Mesenchymal stem cell (in vitro differentiated cells and primary cell): ENCODE measurements around the gene EZH2.

ENCODE experiments used
- DNase-seq: peaks from one replicate; pipeline ENCODE4 v3.0.0-alpha.2; 2013
- H2AFZ ChIP-seq: one replicate; pipeline ENCODE4 v1.6.1; 2013; ENCODE audit warnings: low read depth, mild to moderate bottlenecking, control low read depth, inconsistent platforms, low read length, moderate library complexity
- H2AK5ac ChIP-seq: 2 replicates; pipeline ENCODE4 v1.6.1; 2013; ENCODE audit warnings: low read length, moderate library complexity, mild to moderate bottlenecking, inconsistent platforms; ENCODE audit not compliant: severe bottlenecking
- H2BK120ac ChIP-seq: one replicate; pipeline ENCODE4 v1.6.1; 2013; ENCODE audit warnings: low read depth, mild to moderate bottlenecking, inconsistent platforms, low read length, moderate library complexity
- H2BK12ac ChIP-seq, 2 experiments: one replicate each; pipeline ENCODE4 v1.6.1; 2013; ENCODE audit warnings: inconsistent platforms in 2 of 2, low read length in 2 of 2, mild to moderate bottlenecking in 2 of 2, moderate library complexity in 2 of 2, control low read depth in 1 of 2
- H2BK15ac ChIP-seq: one replicate; pipeline ENCODE4 v1.6.1; 2013; ENCODE audit warnings: mild to moderate bottlenecking, low read depth, inconsistent platforms; ENCODE audit not compliant: poor library complexity, severe bottlenecking
- H2BK5ac ChIP-seq: 2 replicates; pipeline ENCODE4 v1.6.1; 2013; ENCODE audit warnings: low read depth, mild to moderate bottlenecking, low read length, control low read depth, inconsistent platforms; ENCODE audit not compliant: poor library complexity, severe bottlenecking
- H3K14ac ChIP-seq, 2 experiments: one replicate each; pipeline ENCODE4 v1.6.1; 2013; ENCODE audit warnings: inconsistent platforms in 2 of 2, low read length in 2 of 2, control low read depth in 1 of 2, mild to moderate bottlenecking in 1 of 2, moderate library complexity in 1 of 2
- H3K18ac ChIP-seq, 2 experiments: one replicate each; pipeline ENCODE4 v1.6.1; 2013; ENCODE audit warnings: inconsistent platforms in 2 of 2, low read length in 2 of 2, control low read depth in 1 of 2, low read depth in 1 of 2, mild to moderate bottlenecking in 1 of 2
- H3K23ac ChIP-seq, 2 experiments: one replicate each; pipeline ENCODE4 v1.6.1; 2013; ENCODE audit warnings: inconsistent platforms in 2 of 2, low read length in 2 of 2, mild to moderate bottlenecking in 2 of 2, moderate library complexity in 2 of 2, control low read depth in 1 of 2
- H3K27ac ChIP-seq: 2 replicates; pipeline ENCODE4 v1.5.1; 2013; ENCODE audit warnings: mild to moderate bottlenecking, moderate library complexity, low read length, control low read depth, inconsistent platforms; ENCODE audit not compliant: poor library complexity, severe bottlenecking
- H3K27me3 ChIP-seq, 2 experiments: 2 replicates each; pipeline versions ENCODE4 v1.6.1 to v1.7.0; 2013; ENCODE audit warnings: low read length in 2 of 2, mild to moderate bottlenecking in 2 of 2, moderate library complexity in 2 of 2, control low read depth in 1 of 2, inconsistent platforms in 1 of 2; ENCODE audit not compliant: control insufficient read depth in 1 of 2, insufficient read depth in 1 of 2
- H3K36me3 ChIP-seq, 2 experiments: 2 replicates each; pipeline versions ENCODE4 v1.6.1 to v1.7.0; 2013; ENCODE audit warnings: low read length in 2 of 2, control low read depth in 1 of 2, inconsistent platforms in 1 of 2, low read depth in 1 of 2, mild to moderate bottlenecking in 1 of 2; ENCODE audit not compliant: insufficient read depth in 2 of 2, control insufficient read depth in 1 of 2
- H3K4ac ChIP-seq, 2 experiments: one replicate each; pipeline ENCODE4 v1.6.1; 2013; ENCODE audit warnings: inconsistent platforms in 2 of 2, low read length in 2 of 2, mild to moderate bottlenecking in 2 of 2, moderate library complexity in 2 of 2, control low read depth in 1 of 2, low read depth in 1 of 2
- H3K4me1 ChIP-seq: 2 replicates; pipeline ENCODE4 v1.6.1; 2013; ENCODE audit warnings: low read depth, low read length, control low read depth; ENCODE audit not compliant: control insufficient read depth, insufficient read depth
- H3K4me2 ChIP-seq: 2 replicates; pipeline ENCODE4 v1.6.1; 2013; ENCODE audit warnings: low read length, mild to moderate bottlenecking, inconsistent platforms; ENCODE audit not compliant: poor library complexity, severe bottlenecking
- H3K4me3 ChIP-seq, 2 experiments: 2 replicates each; pipeline versions ENCODE4 v1.5.1 to v1.7.0; 2013; ENCODE audit warnings: low read length in 2 of 2, mild to moderate bottlenecking in 2 of 2, control low read depth in 1 of 2, low read depth in 1 of 2; ENCODE audit not compliant: insufficient read depth in 1 of 2
- H3K79me1 ChIP-seq: replicated peaks from 2 replicates; pipeline ENCODE4 v1.6.1; 2013; ENCODE audit warnings: mild to moderate bottlenecking, control low read depth, low read length, inconsistent platforms; ENCODE audit not compliant: poor library complexity, severe bottlenecking
- H3K9ac ChIP-seq: 2 replicates; pipeline ENCODE4 v1.7.0; 2013; ENCODE audit warnings: mild to moderate bottlenecking, low read length, moderate library complexity
- H3K9me3 ChIP-seq: 2 replicates; pipeline ENCODE4 v1.7.0; 2013; ENCODE audit warnings: mild to moderate bottlenecking, low read length; ENCODE audit not compliant: control insufficient read depth
- H4K8ac ChIP-seq: one replicate; pipeline ENCODE4 v1.6.1; 2013; ENCODE audit warnings: inconsistent platforms, mild to moderate bottlenecking, low read length, moderate library complexity
- H4K91ac ChIP-seq: one replicate; pipeline ENCODE4 v1.6.1; 2013; ENCODE audit warnings: mild to moderate bottlenecking, low read length, inconsistent platforms
- WGBS: methylation state at CpG from one replicate; pipeline ENCODE4 v1.1.7; 2013; ENCODE audit warnings: mixed read lengths; 5-methylcytosine and 5-hydroxymethylcytosine counted together

The EZH2 gene

GRCh38 chr7:148921189-148921588, 37.1 kb upstream of the EZH2 start:
- H4K8ac ChIP-seq = no peak overlapping the region
- peaks cover 1% of the 10 kb centered on the region for H3K4me1 ChIP-seq
- no peak overlapping the region for H2BK5ac ChIP-seq
- no peak overlapping the region for H2BK12ac ChIP-seq
- no peak overlapping the region for H3K4me2 ChIP-seq
- no peak overlapping the region for H3K23ac ChIP-seq
- 75% methylated on average over 5 of the region's 5 CpGs for WGBS
- H3K9me3 ChIP-seq = no peaks in the 10 kb centered on the region
- no peak overlapping the region for H4K91ac ChIP-seq
- no peak overlapping the region for H3K18ac ChIP-seq
- H3K9ac ChIP-seq = no peak overlapping the region
- no peaks in the 10 kb centered on the region for H3K79me1 ChIP-seq
- H2BK15ac ChIP-seq = no peak overlapping the region
- no peak for DNase-seq
- no peak overlapping the region for H3K14ac ChIP-seq
- H3K27ac ChIP-seq = no peak overlapping the region
- no peaks in the 10 kb centered on the region for H3K27me3 ChIP-seq
- no peak overlapping the region for H3K4me3 ChIP-seq
- H2AFZ ChIP-seq = no peak overlapping the region
- no peaks in the 10 kb centered on the region for H3K36me3 ChIP-seq
- H2AK5ac ChIP-seq = no peak overlapping the region
- H3K4ac ChIP-seq = no peak overlapping the region
- H2BK120ac ChIP-seq = no peak overlapping the region

GRCh38 chr7:148919859-148920258, 35.8 kb upstream of the EZH2 start:
- no peak overlapping the region for H3K4ac ChIP-seq
- H3K36me3 ChIP-seq = no peaks in the 10 kb centered on the region

GRCh38 chr7:148918058-148918596, 34.0 kb upstream of the EZH2 start:
- peaks cover 8% of the 10 kb centered on the region for H3K4me1 ChIP-seq
- no peak overlapping the region for H2BK12ac ChIP-seq
- no peaks in the 10 kb centered on the region for H3K79me1 ChIP-seq
- no peak overlapping the region for H2AK5ac ChIP-seq
- 87% methylated on average over 10 of the region's 10 CpGs for WGBS
- no peaks in the 10 kb centered on the region for H3K27me3 ChIP-seq
- H3K4me3 ChIP-seq = no peak overlapping the region
- no peak overlapping the region for H4K91ac ChIP-seq
- H3K4ac ChIP-seq = no peak overlapping the region
- H3K23ac ChIP-seq = no peak overlapping the region
- no peak overlapping the region for H2AFZ ChIP-seq
- no peak overlapping the region for H3K4me2 ChIP-seq
- no peaks in the 10 kb centered on the region for H3K9me3 ChIP-seq
- no peak for DNase-seq
- no peak overlapping the region for H3K9ac ChIP-seq
- H3K27ac ChIP-seq = no peak overlapping the region
- H3K18ac ChIP-seq = no peak overlapping the region
- no peak overlapping the region for H2BK120ac ChIP-seq
- no peak overlapping the region for H2BK15ac ChIP-seq
- no peaks in the 10 kb centered on the region for H3K36me3 ChIP-seq
- H2BK5ac ChIP-seq = no peak overlapping the region
- H3K14ac ChIP-seq = no peak overlapping the region
- no peak overlapping the region for H4K8ac ChIP-seq

More at GRCh38 chr7:148919859-148920258, 35.8 kb upstream of the EZH2 start:
- 92% methylated on average over 5 of the region's 6 CpGs for WGBS
- H3K9me3 ChIP-seq = no peaks in the 10 kb centered on the region
- no peak overlapping the region for H4K8ac ChIP-seq
- H3K4me1 ChIP-seq = peaks cover 1% of the 10 kb centered on the region
- H3K79me1 ChIP-seq = no peaks in the 10 kb centered on the region
- no peak overlapping the region for H2BK12ac ChIP-seq
- no peak overlapping the region for H3K14ac ChIP-seq
- DNase-seq = no peak
- H2AK5ac ChIP-seq = no peak overlapping the region
- no peak overlapping the region for H3K27ac ChIP-seq
- H4K91ac ChIP-seq = no peak overlapping the region
- H2BK15ac ChIP-seq = no peak overlapping the region
- no peak overlapping the region for H3K9ac ChIP-seq
- H3K4me2 ChIP-seq = no peak overlapping the region
- no peak overlapping the region for H2BK120ac ChIP-seq
- H2AFZ ChIP-seq = no peak overlapping the region
- H3K18ac ChIP-seq = no peak overlapping the region
- no peak overlapping the region for H3K23ac ChIP-seq
- no peak overlapping the region for H3K4me3 ChIP-seq
- H3K27me3 ChIP-seq = no peaks in the 10 kb centered on the region
- H2BK5ac ChIP-seq = no peak overlapping the region

GRCh38 chr7:148916186-148916585, 32.1 kb upstream of the EZH2 start:
- Histone ChIP-seq H3K9me3 (no peaks in the 10 kb centered on the region), H3K79me1 (no peaks in the 10 kb centered on the region)
- WGBS = no CpG with 5 or more reads among the region's 1 CpG

More at GRCh38 chr7:148916186-148916585, 32.1 kb upstream of the EZH2 start:
- Histone ChIP-seq H3K9ac (no peak overlapping the region), H4K8ac (no peak overlapping the region), H4K91ac (no peak overlapping the region), H3K27ac (no peak overlapping the region), H3K27me3 (peaks cover 3 to 12% of the 10 kb centered on the region in 2 experiments), H3K14ac (no peak overlapping the region), H2BK5ac (no peak overlapping the region), H2BK120ac (no peak overlapping the region), H3K36me3 (no peaks in the 10 kb centered on the region), H3K4me2 (no peak overlapping the region), H3K18ac (no peak overlapping the region), H2AFZ (no peak overlapping the region), H3K23ac (no peak overlapping the region), H3K4me3 (no peak overlapping the region), H2AK5ac (no peak overlapping the region), H2BK15ac (no peak overlapping the region), H3K4me1 (peaks cover 8% of the 10 kb centered on the region), H2BK12ac (no peak overlapping the region), H3K4ac (no peak overlapping the region)
- peak; percentile 40 for DNase-seq
